22Rv1 (cell line): ENCODE data around the gene ANO2.
A peak's percentile ranks its signal among the peaks of the same experiment; 100 is the strongest.

Experiments used
- H3K27ac ChIP-seq: fragments of 450-650 bp; 2 replicates; pipeline ENCODE4 v1.5.1; 2017
- ZFX ChIP-seq: fragments of 450-650 bp; IDR thresholded peaks from 2 replicates; pipeline ENCODE4 v1.6.1; 2017; ENCODE audit warnings: antibody characterized with exemption, borderline replicate concordance
- TF ChIP-seq, protein P1 (sequence below): fragments of 450-650 bp; IDR thresholded peaks from 2 replicates; pipeline ENCODE4 v1.5.1; 2017; ENCODE audit warnings: mild to moderate bottlenecking

The ANO2 gene

DNA sequence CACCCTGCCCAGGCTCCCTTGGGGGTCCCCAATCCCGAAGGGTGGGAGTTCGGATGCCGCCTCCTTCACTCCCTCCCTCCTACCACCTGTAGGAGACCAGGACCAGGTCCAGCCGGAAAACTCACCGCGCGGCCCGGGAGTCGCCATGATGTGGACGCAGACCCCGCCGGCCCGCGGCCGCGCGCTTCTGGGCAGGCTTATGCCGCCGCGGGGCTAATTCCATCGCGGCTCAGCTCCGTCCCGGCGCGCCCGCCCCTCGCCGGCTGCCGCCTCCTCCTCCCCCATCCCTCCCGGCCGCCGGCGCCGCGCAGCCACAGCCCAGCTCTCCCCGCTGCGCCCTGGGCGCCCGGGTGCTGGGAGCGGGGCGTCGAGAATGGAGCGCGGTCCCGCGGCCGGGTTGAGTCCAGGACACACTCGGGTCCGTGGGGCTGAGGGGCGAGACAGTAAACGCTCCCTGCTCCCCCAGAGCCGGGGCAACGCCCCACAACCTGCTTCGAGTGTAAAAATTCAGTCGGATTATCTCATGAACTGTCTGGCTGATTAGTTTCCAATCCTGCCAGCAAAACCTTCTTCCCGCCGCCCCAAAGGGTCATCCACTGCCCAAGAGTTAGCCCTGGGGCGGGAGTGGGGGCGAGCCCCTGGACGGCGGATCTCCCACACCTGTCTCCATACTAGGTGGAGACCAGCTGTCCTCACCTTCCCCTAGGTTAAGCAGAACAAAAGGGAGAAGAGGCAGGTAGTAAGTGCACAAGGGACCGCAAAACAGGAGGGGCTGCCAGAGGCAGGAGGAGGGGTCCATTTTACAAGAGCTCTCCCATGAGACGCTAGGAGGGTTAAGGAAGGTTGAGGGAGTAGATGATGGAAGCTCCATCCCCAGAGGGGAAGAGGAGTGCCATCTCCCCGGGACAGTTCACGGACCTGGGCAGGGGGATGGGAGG is at the start of gene ANO2:
TSS of gene ANO2 (minus strand) at position 189 of the 938 bp plus-strand sequence. CDS start at position 147, 42 bp downstream.
- peak within 1 kb of the TSS; percentile 49 for H3K27ac ChIP-seq
- TF ChIP-seq, protein P1, sequence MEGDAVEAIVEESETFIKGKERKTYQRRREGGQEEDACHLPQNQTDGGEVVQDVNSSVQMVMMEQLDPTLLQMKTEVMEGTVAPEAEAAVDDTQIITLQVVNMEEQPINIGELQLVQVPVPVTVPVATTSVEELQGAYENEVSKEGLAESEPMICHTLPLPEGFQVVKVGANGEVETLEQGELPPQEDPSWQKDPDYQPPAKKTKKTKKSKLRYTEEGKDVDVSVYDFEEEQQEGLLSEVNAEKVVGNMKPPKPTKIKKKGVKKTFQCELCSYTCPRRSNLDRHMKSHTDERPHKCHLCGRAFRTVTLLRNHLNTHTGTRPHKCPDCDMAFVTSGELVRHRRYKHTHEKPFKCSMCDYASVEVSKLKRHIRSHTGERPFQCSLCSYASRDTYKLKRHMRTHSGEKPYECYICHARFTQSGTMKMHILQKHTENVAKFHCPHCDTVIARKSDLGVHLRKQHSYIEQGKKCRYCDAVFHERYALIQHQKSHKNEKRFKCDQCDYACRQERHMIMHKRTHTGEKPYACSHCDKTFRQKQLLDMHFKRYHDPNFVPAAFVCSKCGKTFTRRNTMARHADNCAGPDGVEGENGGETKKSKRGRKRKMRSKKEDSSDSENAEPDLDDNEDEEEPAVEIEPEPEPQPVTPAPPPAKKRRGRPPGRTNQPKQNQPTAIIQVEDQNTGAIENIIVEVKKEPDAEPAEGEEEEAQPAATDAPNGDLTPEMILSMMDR, result no peak
- no peak for TF ChIP-seq ZFX

DNA sequence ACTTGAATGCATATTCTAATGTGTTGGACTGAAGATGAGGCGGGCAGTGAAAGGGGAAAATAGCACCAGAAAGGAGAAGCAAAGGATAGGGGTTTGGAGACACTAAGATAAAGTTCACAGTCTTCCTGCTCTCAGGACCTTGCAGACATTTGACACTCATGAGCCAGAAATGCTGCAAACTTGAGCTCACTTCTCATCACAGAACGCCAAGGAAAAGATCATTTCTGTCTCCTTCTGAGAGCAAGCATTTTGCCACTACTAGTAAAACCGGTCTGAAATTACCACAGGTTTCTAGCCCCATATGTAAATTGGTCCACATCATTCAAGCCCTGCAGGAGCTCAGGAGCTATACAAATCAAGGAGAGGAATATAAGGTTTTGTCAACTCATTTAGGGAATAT is 44.6 kb upstream of the ANO2 start:
- no peak overlapping the region for H3K27ac ChIP-seq
- TF ChIP-seq, protein P1, result no peak
- no peak for TF ChIP-seq ZFX

DNA sequence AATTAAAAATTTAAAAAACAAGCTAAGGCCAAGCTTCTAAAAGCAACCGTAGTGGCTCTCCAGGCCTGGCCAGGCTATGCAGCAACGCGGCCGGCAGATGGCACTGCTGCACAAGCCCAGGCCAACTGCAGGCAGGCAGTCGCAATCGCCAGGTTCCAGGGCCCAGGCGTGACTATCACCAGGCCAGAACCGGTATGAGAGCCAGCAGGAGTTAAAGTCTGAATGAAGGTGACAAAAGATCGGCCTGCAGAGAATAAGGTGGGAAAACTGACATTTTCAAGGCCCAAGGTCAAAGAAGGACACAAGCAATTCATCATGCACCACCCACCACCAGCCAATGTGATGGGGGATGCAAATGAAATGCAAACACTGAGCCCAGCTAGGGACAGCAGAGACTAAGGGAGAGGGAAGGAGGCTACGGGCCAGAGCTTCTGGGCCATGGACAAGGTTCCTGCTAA is 43.6 kb upstream of the ANO2 start:
- no peak for TF ChIP-seq ZFX
- TF ChIP-seq, protein P1, result peak; percentile 100

DNA sequence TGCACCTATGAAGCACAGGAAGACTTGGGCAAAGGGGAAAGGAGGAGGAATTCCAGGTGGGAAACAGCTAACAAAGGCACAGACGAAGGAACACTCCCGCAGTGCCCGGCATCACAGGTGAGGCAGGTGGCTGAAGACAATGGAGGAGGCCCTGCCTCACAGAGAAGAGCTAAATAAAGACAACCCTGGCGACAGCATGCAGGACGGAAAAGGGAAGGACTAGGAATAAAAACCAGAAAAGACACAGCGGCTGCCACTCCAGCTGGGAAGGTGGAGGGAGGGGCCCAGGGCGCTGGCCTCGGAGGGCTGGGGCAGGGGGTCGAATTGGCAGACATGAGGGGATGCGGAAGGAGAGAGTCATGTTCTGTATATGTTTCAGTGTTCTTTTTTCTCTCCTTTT is 43.0 kb upstream of the ANO2 start:
- no peak overlapping the region for H3K27ac ChIP-seq
- TF ChIP-seq, protein P1, result no peak
- TF ChIP-seq ZFX, result no peak

More for the DNA sequence above, 43.6 kb upstream of the ANO2 start:
- no peak overlapping the region for H3K27ac ChIP-seq

DNA sequence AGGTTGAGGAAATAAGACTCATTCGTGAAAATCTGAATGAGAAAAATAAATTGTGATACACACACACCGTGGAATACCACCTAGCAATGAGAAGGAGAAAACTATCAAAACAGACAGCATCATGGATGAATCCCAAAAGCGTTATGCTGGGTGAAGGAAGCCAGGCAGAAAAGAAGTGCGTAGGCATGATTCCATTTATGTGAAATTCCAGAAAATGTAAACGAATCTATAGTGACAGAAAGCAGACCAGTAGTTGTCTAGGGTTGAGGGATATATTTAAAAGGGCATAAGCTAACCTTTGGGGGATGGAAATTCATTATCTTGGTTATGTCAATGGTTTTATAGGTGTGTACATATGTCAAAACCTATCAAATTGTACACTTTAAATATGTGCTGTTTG is 42.5 kb upstream of the ANO2 start:
- no peak for TF ChIP-seq ZFX
- TF ChIP-seq, protein P1, result no peak
- no peak overlapping the region for H3K27ac ChIP-seq

DNA sequence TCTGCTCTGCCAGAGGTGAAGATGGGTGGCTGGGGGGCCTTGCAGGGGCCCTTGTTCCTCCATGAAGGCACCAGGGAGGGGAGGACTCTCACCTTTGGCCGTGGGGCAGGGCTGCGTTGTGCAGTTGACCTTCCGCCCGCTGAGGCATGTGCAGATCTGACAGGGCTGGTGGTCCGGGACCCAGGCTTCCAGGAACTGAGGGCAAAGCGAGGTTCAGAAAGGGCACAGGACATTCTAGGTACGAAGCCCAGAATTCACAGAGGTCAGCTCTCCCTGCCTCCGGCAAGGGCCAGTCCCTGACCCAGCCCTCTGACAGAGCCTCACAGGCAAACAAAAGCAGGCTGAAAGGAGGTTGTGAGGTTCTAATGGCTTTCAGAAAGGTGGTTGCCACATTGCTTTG is 40.4 kb upstream of the ANO2 start:
- no peak overlapping the region for H3K27ac ChIP-seq
- TF ChIP-seq, protein P1, result no peak
- no peak for TF ChIP-seq ZFX

DNA sequence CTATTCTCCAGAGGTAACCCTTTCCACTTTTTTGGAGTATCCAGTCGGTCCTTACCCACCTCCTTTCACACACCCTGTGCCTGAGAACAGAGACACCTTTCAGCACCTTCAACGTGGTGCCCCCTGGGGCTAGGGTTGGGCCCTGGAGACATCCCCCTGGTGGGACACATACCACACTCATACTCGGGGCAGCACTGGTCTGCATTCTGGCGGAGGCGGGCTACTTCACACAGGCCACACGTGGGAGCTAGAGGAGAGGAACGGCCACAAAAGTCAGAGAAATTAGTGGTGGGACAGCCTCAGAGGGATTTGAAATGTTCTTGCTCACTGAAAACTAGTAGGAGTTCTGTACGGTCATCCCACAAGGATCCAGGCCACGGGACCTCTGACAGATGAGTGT is 39.8 kb upstream of the ANO2 start:
- TF ChIP-seq, protein P1, result no peak
- TF ChIP-seq ZFX, result no peak
- H3K27ac ChIP-seq, result no peak overlapping the region
